ENCODE data around the gene JUP. TPM values are rescaled to one million over a fixed set of nuclear protein-coding genes. Genes with fewer than 3 reads are reported as not detected.
A peak's percentile ranks its signal among the peaks of the same experiment; 100 is the strongest.

Gene JUP
- total and polyA plus RNA-seq, 2 of the 4 experiments (the other 2 are of a cell fraction): 12.9 to 27.3 TPM

DNA sequence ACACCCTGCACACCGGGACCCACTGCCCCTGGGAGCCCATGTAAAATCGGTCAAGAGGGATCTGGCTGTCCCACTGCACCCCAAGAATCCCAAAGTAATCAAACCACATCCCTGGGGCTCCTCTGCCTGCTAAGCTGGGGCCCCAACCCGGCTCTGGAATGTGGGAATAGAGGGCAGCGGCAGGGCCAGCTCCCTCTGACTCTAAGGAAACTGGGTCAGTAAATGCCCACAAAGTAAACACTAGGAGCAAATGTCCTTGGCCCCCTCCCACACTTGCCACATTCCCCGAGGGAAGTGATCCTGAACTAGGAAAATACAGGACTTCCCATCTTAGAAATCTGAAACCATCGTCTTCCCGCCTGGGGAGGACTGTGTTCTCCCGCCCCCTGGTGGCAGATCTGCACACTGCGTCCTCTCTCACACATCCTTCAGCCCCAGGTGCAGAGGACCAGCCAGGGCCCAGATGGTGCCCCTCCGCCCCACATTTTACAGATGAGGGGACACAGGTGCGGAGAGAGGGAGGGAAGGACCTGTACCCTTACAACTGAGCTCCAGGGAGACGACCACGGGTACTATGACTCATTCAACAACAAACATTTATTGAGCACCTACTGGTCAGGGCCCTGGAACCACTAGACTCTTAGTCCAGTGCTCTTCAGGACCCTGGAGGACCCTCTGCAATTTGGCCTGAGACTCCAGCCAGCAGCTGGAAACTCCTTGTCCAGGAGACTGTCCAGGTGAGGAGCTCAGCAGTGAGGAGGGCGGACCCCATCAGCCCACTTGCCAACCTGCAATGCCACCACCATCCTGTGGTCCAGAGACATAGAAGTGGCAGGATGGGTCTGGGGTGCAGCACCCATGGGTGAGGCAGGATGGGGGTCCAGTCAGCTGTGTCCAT, 15.1 kb upstream of the JUP start:
- Histone ChIP-seq H3K23ac (ENCODE audit: low read depth, low read length) (no peak overlapping the region), H4K8ac (ENCODE audit: low read depth in 2 of 2, low read length in 2 of 2) (peak overlapping the region in 1 of 2 experiments; percentile 78; a peak in 1 of 4 replicates), H3K56ac (ENCODE audit: extremely low read depth, insufficient read depth, low read length) (no peak overlapping the region), H3K27ac (ENCODE audit: insufficient read depth, low read length) (no peak overlapping the region), H4K5ac (ENCODE audit: low read depth, low read length) (no peak overlapping the region), H3K14ac (replicated peaks; ENCODE audit: low read depth, low read length) (no peak overlapping the region), H2BK15ac (ENCODE audit: low read depth, low read length) (no peak overlapping the region; the same call in 2 of the 3 replicates), H3K79me1 (ENCODE audit: low read depth in 1 of 2, low read length in 2 of 2) (peaks cover 1 to 6% of the 10 kb centered on the region in 2 experiments; a peak in 2 of 4 replicates), H3K36me3 (ENCODE audit: control insufficient read depth, insufficient read depth, low read length) (peaks cover 14% of the 10 kb centered on the region), H3K27me3 (ENCODE audit: control insufficient read depth, insufficient read depth, low read length) (no peaks in the 10 kb centered on the region), H3K9me1 (ENCODE audit: insufficient read depth, low read length) (no peaks in the 10 kb centered on the region), H2AK9ac (replicated peaks; ENCODE audit: low read depth, low read length, poor library complexity) (peak overlapping the region; percentile 60), H3K18ac (ENCODE audit: low read depth, low read length) (no peak overlapping the region), H2BK120ac (ENCODE audit: low read depth, low read length) (peak overlapping the region; percentile 24; the same call in 1 of the 2 replicates), H2BK20ac (ENCODE audit: low read depth, low read length) (no peak overlapping the region), H2AK5ac (ENCODE audit: low read depth, low read length) (peak overlapping the region; percentile 84), H2AFZ (replicated peaks; ENCODE audit: low read length, poor library complexity) (peak overlapping the region; percentile 60), H3K4ac (ENCODE audit: low read depth, low read length) (peak overlapping the region; percentile 28; the same call in 1 of the 2 replicates), H2BK5ac (ENCODE audit: low read depth, low read length, poor library complexity, severe bottlenecking) (no peak overlapping the region), H3K9me3 (ENCODE audit: control insufficient read depth, insufficient read depth, low read length) (no peaks in the 10 kb centered on the region), H3K9ac (ENCODE audit: low read depth, low read length) (no peak overlapping the region), H4K20me1 (ENCODE audit: insufficient read depth, low read length) (no peaks in the 10 kb centered on the region), H3K4me1 (ENCODE audit: control insufficient read depth, insufficient read depth, low read length) (peaks cover 11% of the 10 kb centered on the region), H3K4me3 (ENCODE audit: insufficient read depth, low read depth, low read length) (no peak overlapping the region), H4K91ac (ENCODE audit: insufficient read depth, low read depth, low read length) (no peak overlapping the region; the same call in 1 of the 2 replicates), H3K4me2 (ENCODE audit: low read depth, low read length) (peak overlapping the region; percentile 34; the same call in 1 of the 2 replicates)
- no TSS peak for BruUV-seq (replicated peaks)
- ChIA-PET POLR2A (ENCODE audit: unreplicated experiment) (no interaction called here), CTCF (interaction anchor here (0.6 to 2.1 kb wide), 4 partner anchors 24 to 243 kb away, joined by 3 to 8 read pairs (median 4); no protein-coding TSS in a partner anchor)
- in situ Hi-C loops (cut with MboI; ENCODE audit: low sequenced_read_pairs): loop anchor here (5.0 kb wide), 1 partner anchor 64 kb away; no protein-coding TSS in a partner anchor
- WGBS, 2 experiments (ENCODE audit: extremely low coverage in 2 of 2, insufficient read length in 1 of 2): 0% methylated on average over 3 of the region's 14 CpGs; no CpG with 5 or more reads in 1 of the 2 experiments
- DNase-seq (peak; percentile 72), ATAC-seq (ENCODE audit: low read depth) (peak; percentile 93)
- dilution Hi-C loops (cut with HindIII; ENCODE audit: low sequenced_read_pairs, unreplicated experiment): no loop called here
- intact Hi-C loops (cut with micrococcal nuclease): loop anchor here (1.0 kb wide), 2 partner anchors 24 to 63 kb away; no protein-coding TSS in a partner anchor
- TF ChIP-seq RAD21 (IDR thresholded peaks at IDR 0.05; ENCODE audit: low read length) (peak; percentile 97), NFE2L2 (IDR thresholded peaks at IDR 0.05; ENCODE audit: low read depth, low read length) (no peak), MXI1 (IDR thresholded peaks at IDR 0.05; ENCODE audit: borderline replicate concordance, low read depth, low read length) (no peak), CEBPB (IDR thresholded peaks at IDR 0.05; ENCODE audit: low read depth, low read length) (no peak), MAFK (IDR thresholded peaks at IDR 0.05; ENCODE audit: low read depth, low read length) (no peak), BHLHE40 (IDR thresholded peaks at IDR 0.05; ENCODE audit: low read depth, low read length) (no peak), SMC3 (IDR thresholded peaks at IDR 0.05; ENCODE audit: low read depth, low read length) (peak; percentile 99), MAZ (IDR thresholded peaks at IDR 0.05; ENCODE audit: borderline replicate concordance, low read depth, low read length) (peak; percentile 59; the same call in 1 of the 2 replicates), RCOR1 (IDR thresholded peaks at IDR 0.05; ENCODE audit: insufficient replicate concordance, low read length) (peak; percentile 22)
- TF ChIP-seq, protein P1, sequence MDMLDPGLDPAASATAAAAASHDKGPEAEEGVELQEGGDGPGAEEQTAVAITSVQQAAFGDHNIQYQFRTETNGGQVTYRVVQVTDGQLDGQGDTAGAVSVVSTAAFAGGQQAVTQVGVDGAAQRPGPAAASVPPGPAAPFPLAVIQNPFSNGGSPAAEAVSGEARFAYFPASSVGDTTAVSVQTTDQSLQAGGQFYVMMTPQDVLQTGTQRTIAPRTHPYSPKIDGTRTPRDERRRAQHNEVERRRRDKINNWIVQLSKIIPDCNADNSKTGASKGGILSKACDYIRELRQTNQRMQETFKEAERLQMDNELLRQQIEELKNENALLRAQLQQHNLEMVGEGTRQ (IDR thresholded peaks at IDR 0.05; ENCODE audit: low read depth, low read length): no peak
- TF ChIP-seq, protein P2, sequence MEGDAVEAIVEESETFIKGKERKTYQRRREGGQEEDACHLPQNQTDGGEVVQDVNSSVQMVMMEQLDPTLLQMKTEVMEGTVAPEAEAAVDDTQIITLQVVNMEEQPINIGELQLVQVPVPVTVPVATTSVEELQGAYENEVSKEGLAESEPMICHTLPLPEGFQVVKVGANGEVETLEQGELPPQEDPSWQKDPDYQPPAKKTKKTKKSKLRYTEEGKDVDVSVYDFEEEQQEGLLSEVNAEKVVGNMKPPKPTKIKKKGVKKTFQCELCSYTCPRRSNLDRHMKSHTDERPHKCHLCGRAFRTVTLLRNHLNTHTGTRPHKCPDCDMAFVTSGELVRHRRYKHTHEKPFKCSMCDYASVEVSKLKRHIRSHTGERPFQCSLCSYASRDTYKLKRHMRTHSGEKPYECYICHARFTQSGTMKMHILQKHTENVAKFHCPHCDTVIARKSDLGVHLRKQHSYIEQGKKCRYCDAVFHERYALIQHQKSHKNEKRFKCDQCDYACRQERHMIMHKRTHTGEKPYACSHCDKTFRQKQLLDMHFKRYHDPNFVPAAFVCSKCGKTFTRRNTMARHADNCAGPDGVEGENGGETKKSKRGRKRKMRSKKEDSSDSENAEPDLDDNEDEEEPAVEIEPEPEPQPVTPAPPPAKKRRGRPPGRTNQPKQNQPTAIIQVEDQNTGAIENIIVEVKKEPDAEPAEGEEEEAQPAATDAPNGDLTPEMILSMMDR (conservative IDR thresholded peaks at IDR 0.05; ENCODE audit: low read depth, low read length): peak; percentile 96
- TF ChIP-seq, protein P3, sequence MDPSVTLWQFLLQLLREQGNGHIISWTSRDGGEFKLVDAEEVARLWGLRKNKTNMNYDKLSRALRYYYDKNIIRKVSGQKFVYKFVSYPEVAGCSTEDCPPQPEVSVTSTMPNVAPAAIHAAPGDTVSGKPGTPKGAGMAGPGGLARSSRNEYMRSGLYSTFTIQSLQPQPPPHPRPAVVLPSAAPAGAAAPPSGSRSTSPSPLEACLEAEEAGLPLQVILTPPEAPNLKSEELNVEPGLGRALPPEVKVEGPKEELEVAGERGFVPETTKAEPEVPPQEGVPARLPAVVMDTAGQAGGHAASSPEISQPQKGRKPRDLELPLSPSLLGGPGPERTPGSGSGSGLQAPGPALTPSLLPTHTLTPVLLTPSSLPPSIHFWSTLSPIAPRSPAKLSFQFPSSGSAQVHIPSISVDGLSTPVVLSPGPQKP (IDR thresholded peaks at IDR 0.05; ENCODE audit: borderline replicate concordance, low read depth, low read length): no peak
